Measurements from ENCODE around the gene EXOC2. TPM values are rescaled to one million over a fixed set of nuclear protein-coding genes. Genes with fewer than 3 reads are reported as not detected.

The EXOC2 gene
- total and polyA plus RNA-seq, 2 experiments from 2014 or later = 28.9 to 29.2 TPM

GRCh38 chr6:441126-441920 lies 251.6 kb downstream of the EXOC2 start:
- no peak for TF ChIP-seq CTCF (IDR thresholded peaks at IDR 0.05; ENCODE audit: low read depth, low read length)
- H3K4me3 ChIP-seq = no peak overlapping the region
- H3K27ac ChIP-seq = no peak overlapping the region
- no peak for DNase-seq (ENCODE audit: low read depth in 1 of 2, low spot score in 1 of 2)
- H3K9me3 ChIP-seq (ENCODE audit: low read depth) = no peaks in the 10 kb centered on the region
- H3K27me3 ChIP-seq = no peaks in the 10 kb centered on the region
- H3K36me3 ChIP-seq = no peaks in the 10 kb centered on the region
- no peaks in the 10 kb centered on the region for H3K4me1 ChIP-seq (ENCODE audit: low read depth)

- Histone ChIP-seq H3K36me3 (no peaks in the 10 kb centered on the region), H3K9me3 (ENCODE audit: low read depth) (no peaks in the 10 kb centered on the region), H3K27ac (no peak overlapping the region), H3K4me1 (ENCODE audit: low read depth) (no peaks in the 10 kb centered on the region), H3K27me3 (no peaks in the 10 kb centered on the region), H3K4me3 (no peak overlapping the region)
- no peak for DNase-seq (ENCODE audit: low read depth in 1 of 2, low spot score in 1 of 2)
- no peak for TF ChIP-seq CTCF (IDR thresholded peaks at IDR 0.05; ENCODE audit: low read depth, low read length)
Observed at GRCh38 chr6:439641-440167, 253.2 kb downstream of the EXOC2 start.

GRCh38 chr6:438634-439170 lies 254.2 kb downstream of the EXOC2 start:
- Histone ChIP-seq H3K4me1 (ENCODE audit: low read depth) (no peaks in the 10 kb centered on the region), H3K27me3 (no peaks in the 10 kb centered on the region), H3K36me3 (no peaks in the 10 kb centered on the region), H3K4me3 (no peak overlapping the region), H3K9me3 (ENCODE audit: low read depth) (no peaks in the 10 kb centered on the region), H3K27ac (no peak overlapping the region)
- no peak for DNase-seq (ENCODE audit: low read depth in 1 of 2, low spot score in 1 of 2)
- no peak for TF ChIP-seq CTCF (IDR thresholded peaks at IDR 0.05; ENCODE audit: low read depth, low read length)

GRCh38 chr6:437037-437392 lies 255.9 kb downstream of the EXOC2 start:
- Histone ChIP-seq H3K4me3 (no peak overlapping the region), H3K4me1 (ENCODE audit: low read depth) (no peaks in the 10 kb centered on the region), H3K27ac (no peak overlapping the region), H3K9me3 (ENCODE audit: low read depth) (no peaks in the 10 kb centered on the region), H3K27me3 (no peaks in the 10 kb centered on the region), H3K36me3 (no peaks in the 10 kb centered on the region)
- TF ChIP-seq CTCF (IDR thresholded peaks at IDR 0.05; ENCODE audit: low read depth, low read length) = no peak
- DNase-seq (ENCODE audit: low read depth in 1 of 2, low spot score in 1 of 2) = no peak

GRCh38 chr6:436308-437036 lies 256.5 kb downstream of the EXOC2 start:
- Histone ChIP-seq H3K4me3 (no peak overlapping the region), H3K27ac (no peak overlapping the region), H3K4me1 (ENCODE audit: low read depth) (no peaks in the 10 kb centered on the region), H3K9me3 (ENCODE audit: low read depth) (no peaks in the 10 kb centered on the region), H3K36me3 (no peaks in the 10 kb centered on the region), H3K27me3 (no peaks in the 10 kb centered on the region)
- TF ChIP-seq CTCF (IDR thresholded peaks at IDR 0.05; ENCODE audit: low read depth, low read length) = no peak
- peak in 1 of 2 donors; percentile 3 for DNase-seq (ENCODE audit: low read depth in 1 of 2, low spot score in 1 of 2)
